Stomach (tissue), 9 donors: ENCODE data around the gene URM1. TPM values are rescaled to one million over a fixed set of nuclear protein-coding genes. Genes with fewer than 3 reads are reported as not detected.

Source experiments
- DNase-seq, 2 donors: peaks; one replicate each; pipeline versions ENCODE4 v3.0.0 to v3.0.0-alpha.2; 2013 to 2019
- H3K27ac ChIP-seq, 5 donors: fragments of 200-600 bp in 4 of 5; sonication (generic) in 4 of 5; one replicate each; pipeline ENCODE4 v1.5.1; 2013 to 2019; ENCODE audit warnings: mild to moderate bottlenecking in 1 of 5, moderate library complexity in 1 of 5
- H3K27me3 ChIP-seq, 3 donors: fragments of 200-600 bp; sonication (generic); one replicate each; pipeline ENCODE4 v1.5.1; 2017 to 2019; ENCODE audit warnings: mixed run types in 1 of 3
- H3K36me3 ChIP-seq, 4 donors: fragments of 200-600 bp; sonication (generic); 1 replicate in 3 of 4; 2 replicates in 1 of 4; pipeline ENCODE4 v1.5.1; 2016 to 2019
- H3K4me1 ChIP-seq, 4 donors: fragments of 200-600 bp; sonication (generic); one replicate each; pipeline ENCODE4 v1.5.1; 2016 to 2019
- H3K4me3 ChIP-seq, 4 donors: fragments of 200-600 bp; sonication (generic) in 3 of 4; one replicate each; pipeline ENCODE4 v1.5.1; 2016 to 2019; ENCODE audit warnings: mild to moderate bottlenecking in 1 of 4
- H3K9me3 ChIP-seq, 4 donors: fragments of 200-600 bp; sonication (generic); one replicate each; pipeline ENCODE4 v1.5.1; 2016 to 2019
- EP300 ChIP-seq: sonication (generic); formaldehyde crosslinking; IDR thresholded peaks from one replicate; pipeline ENCODE4 v1.6.1; 2017; ENCODE audit warnings: antibody characterized with exemption
- POLR2A ChIP-seq, 4 donors: fragments of 450-650 bp; IDR thresholded peaks; one replicate each; pipeline ENCODE4 v1.6.1; 2016; ENCODE audit warnings: antibody characterized with exemption in 4 of 4, control low read depth in 2 of 4, mild to moderate bottlenecking in 1 of 4, moderate library complexity in 1 of 4
- POLR2AphosphoS5 ChIP-seq, 3 donors: sonication (generic); formaldehyde crosslinking; IDR thresholded peaks; one replicate each; pipeline ENCODE4 v1.6.1; 2016; ENCODE audit warnings: antibody characterized with exemption in 3 of 3
- WGBS, 5 donors: extraction: QIAGEN DNeasy Blood & Tissue Kit in 3 of 5; methylation state at CpG; one replicate each; pipeline versions ENCODE4 v1.1.5 to v1.1.7; 2013 to 2018; 5-methylcytosine and 5-hydroxymethylcytosine counted together
- intact Hi-C: fragments of 100-400 bp; cut with DNase I; formaldehyde crosslinking; loops from one replicate; pipeline ENCODE4 v1.15.1; 2023; ENCODE audit warnings: low total_unique reads
- polyA plus RNA-seq, 3 donors: library from polyadenylated mRNA; stranded (reverse); fragments of 200-250 nt; gene quantifications; one replicate each; pipeline ENCODE4 v1.2.3, GENCODE V29; 2013
- total RNA-seq, 5 donors: library from RNA; depleted of rRNA; stranded (reverse); fragments of >200 nt; gene quantifications; one replicate each; pipeline versions ENCODE4 v1.1.0 to v1.2.3, GENCODE V29; 2014 to 2016
- TF ChIP-seq, protein P1 (sequence below), 7 experiments: fragments of 450-650 bp in 4 of 7; fragments of 200-600 bp in 3 of 7; sonication (generic) in 3 of 7; IDR thresholded peaks; one replicate each; pipeline ENCODE4 v1.5.1; 2016 to 2019; ENCODE audit warnings: antibody characterized with exemption in 7 of 7, control low read depth in 2 of 7, mild to moderate bottlenecking in 1 of 7
- donor health status: healthy with polysubstance abuse.
- donor health status: Bipolar disorder and iron deficiency.
- donor health status: healthy.

The URM1 gene
- total and polyA plus RNA-seq, 8 donors: 0.58 to 59.3 (median 25.9) TPM

DNA sequence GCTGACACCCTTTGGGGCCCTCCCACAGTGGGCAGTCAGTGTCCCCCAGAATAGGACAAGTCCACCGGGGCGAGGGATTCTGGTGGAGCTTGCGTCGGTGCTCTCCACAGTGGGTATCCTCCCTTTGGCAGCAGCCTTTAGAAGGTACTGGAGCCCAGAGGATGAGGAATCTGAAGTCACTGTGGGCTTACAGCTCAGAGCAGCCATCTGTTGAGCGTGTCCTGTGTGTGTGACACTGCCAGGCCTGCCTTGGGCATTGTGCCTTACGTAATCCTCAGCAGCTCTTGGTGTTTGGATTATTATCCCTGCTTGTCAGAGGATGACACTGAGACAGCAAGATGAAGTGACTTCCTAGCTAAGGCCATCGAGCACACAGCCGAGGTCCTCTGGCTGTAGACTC lies 12.6 kb downstream of the URM1 start:
- H3K27ac ChIP-seq: no peak overlapping the region
- intact Hi-C loops: no loop called here
- peaks cover 29 to 100% (median 99%) of the 10 kb centered on the region in 4 donors for H3K36me3 ChIP-seq
- no peak overlapping the region for H3K4me3 ChIP-seq
- no peaks in the 10 kb centered on the region for H3K27me3 ChIP-seq
- no peak for DNase-seq
- 86 to 94% (median 91%) methylated on average over 3 to 8 of the region's 8 CpGs for WGBS, 5 donors
- H3K9me3 ChIP-seq: no peaks in the 10 kb centered on the region
- H3K4me1 ChIP-seq: peaks cover 0 to 13% (median 5%) of the 10 kb centered on the region in 4 donors
- TF ChIP-seq POLR2AphosphoS5 (IDR thresholded peaks at IDR 0.05) (no peak), EP300 (no peak), POLR2A (IDR thresholded peaks at IDR 0.05) (no peak)
- TF ChIP-seq, protein P1, sequence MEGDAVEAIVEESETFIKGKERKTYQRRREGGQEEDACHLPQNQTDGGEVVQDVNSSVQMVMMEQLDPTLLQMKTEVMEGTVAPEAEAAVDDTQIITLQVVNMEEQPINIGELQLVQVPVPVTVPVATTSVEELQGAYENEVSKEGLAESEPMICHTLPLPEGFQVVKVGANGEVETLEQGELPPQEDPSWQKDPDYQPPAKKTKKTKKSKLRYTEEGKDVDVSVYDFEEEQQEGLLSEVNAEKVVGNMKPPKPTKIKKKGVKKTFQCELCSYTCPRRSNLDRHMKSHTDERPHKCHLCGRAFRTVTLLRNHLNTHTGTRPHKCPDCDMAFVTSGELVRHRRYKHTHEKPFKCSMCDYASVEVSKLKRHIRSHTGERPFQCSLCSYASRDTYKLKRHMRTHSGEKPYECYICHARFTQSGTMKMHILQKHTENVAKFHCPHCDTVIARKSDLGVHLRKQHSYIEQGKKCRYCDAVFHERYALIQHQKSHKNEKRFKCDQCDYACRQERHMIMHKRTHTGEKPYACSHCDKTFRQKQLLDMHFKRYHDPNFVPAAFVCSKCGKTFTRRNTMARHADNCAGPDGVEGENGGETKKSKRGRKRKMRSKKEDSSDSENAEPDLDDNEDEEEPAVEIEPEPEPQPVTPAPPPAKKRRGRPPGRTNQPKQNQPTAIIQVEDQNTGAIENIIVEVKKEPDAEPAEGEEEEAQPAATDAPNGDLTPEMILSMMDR (IDR thresholded peaks at IDR 0.05): no peak

GRCh38 chr9:128384801-128385495 lies 13.8 kb downstream of the URM1 start:
- peaks cover 0 to 2% (median 0%) of the 10 kb centered on the region in 3 donors for H3K27me3 ChIP-seq
- 79 to 93% (median 88%) methylated on average over 7 of the region's 7 CpGs for WGBS, 5 donors
- no peak for DNase-seq
- intact Hi-C loops: no loop called here
- H3K36me3 ChIP-seq: peaks cover 39 to 100% (median 99%) of the 10 kb centered on the region in 4 donors
- H3K4me1 ChIP-seq: peaks cover 0 to 13% (median 5%) of the 10 kb centered on the region in 4 donors
- TF ChIP-seq POLR2AphosphoS5 (IDR thresholded peaks at IDR 0.05): no peak
- TF ChIP-seq, protein P1 (IDR thresholded peaks at IDR 0.05): no peak
- TF ChIP-seq EP300: no peak
- no peak for TF ChIP-seq POLR2A (IDR thresholded peaks at IDR 0.05)
- no peak overlapping the region for H3K27ac ChIP-seq
- no peaks in the 10 kb centered on the region for H3K9me3 ChIP-seq
- no peak overlapping the region for H3K4me3 ChIP-seq

DNA sequence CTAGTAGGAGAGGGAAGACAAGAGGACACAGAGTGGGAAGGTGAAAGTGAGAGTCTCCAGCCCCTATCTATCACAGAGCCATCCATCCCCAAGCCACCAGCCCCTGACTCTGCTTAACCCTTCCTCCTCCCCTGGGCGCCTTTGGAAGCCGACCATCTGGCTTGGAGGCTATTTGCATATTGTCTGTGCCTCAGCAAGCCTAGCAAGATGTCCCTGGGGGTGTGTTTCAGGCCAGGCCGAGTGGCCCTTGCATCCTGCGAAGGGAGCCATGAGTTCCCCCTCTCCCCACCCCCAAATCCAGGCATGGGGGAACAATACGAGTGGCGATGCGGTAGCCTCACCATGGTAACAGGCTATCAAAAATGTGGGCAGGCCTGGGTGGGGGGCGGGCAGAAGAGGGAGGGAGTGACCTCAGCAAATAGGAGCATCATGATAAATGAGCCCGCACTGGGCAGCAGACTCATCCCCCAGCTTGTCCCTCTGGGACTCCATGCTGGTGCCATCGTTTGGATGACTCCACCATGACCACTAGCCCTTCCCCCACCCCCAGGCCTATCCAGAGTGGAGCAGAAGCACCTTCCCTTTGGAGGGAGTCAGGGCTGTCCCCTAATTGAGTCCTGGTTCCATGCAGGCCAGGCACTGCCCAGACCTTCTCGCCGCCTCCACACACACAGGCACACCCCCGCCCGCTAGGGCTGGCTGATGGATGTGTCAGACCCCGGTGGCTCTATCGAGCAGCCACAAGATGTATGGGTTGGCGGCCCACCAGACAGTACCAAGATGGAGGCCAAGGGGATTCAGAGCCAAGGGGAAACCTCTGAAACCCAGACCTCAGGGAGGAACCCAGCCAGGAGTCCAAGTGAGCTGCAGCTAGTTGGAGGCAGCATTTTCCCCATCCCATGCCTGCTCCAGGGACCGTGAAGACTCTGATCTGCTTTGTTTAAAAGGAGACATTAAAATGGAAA lies 14.6 kb downstream of the URM1 start:
- intact Hi-C loops: no loop called here
- H3K36me3 ChIP-seq: peaks cover 35 to 100% (median 100%) of the 10 kb centered on the region in 4 donors
- no peak overlapping the region for H3K4me3 ChIP-seq
- no peak overlapping the region for H3K27ac ChIP-seq
- DNase-seq: no peak
- no peak for TF ChIP-seq EP300
- no peak for TF ChIP-seq POLR2AphosphoS5 (IDR thresholded peaks at IDR 0.05)
- TF ChIP-seq, protein P1 (IDR thresholded peaks at IDR 0.05): no peak
- TF ChIP-seq POLR2A (IDR thresholded peaks at IDR 0.05): no peak
- no peaks in the 10 kb centered on the region for H3K9me3 ChIP-seq
- H3K27me3 ChIP-seq: peaks cover 0 to 4% (median 0%) of the 10 kb centered on the region in 3 donors
- H3K4me1 ChIP-seq: peaks cover 0 to 13% (median 5%) of the 10 kb centered on the region in 4 donors
- 79 to 85% (median 80%) methylated on average over 8 to 18 of the region's 18 CpGs for WGBS, 5 donors

DNA sequence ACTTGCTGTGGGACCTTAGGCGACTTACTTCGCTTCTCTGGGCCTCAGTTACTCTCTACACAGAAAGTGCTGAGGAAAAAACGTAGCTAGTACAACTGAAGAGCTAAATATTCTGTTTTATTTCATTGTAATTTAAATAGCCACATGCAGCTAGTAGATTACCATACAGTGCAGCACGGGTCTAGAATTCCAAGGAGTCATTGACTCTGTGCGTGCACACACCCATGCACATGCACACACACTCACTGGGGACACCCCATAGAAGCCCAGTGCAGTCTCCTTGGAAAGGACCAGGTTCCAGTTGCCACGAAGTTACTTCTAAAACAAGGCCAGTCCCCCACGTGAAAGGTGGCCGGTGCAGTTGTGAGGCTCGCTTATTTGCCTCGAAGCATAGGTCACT lies 17.0 kb downstream of the URM1 start:
- 87 to 97% (median 93%) methylated on average over 10 of the region's 10 CpGs for WGBS, 5 donors

More for the DNA sequence above, 17.0 kb downstream of the URM1 start:
- Histone ChIP-seq H3K27ac (no peak overlapping the region), H3K27me3 (peaks cover 0 to 7% (median 0%) of the 10 kb centered on the region in 3 donors), H3K4me3 (no peak overlapping the region), H3K36me3 (peaks cover 35 to 100% (median 99%) of the 10 kb centered on the region in 4 donors), H3K4me1 (peaks cover 0 to 4% (median 0%) of the 10 kb centered on the region in 4 donors), H3K9me3 (no peaks in the 10 kb centered on the region)
- intact Hi-C loops: no loop called here
- TF ChIP-seq POLR2A (IDR thresholded peaks at IDR 0.05) (no peak), EP300 (no peak), POLR2AphosphoS5 (IDR thresholded peaks at IDR 0.05) (no peak)
- TF ChIP-seq, protein P1 (IDR thresholded peaks at IDR 0.05): no peak
- no peak for DNase-seq
